ENCODE measurements around the gene ECSIT. TPM values are rescaled to one million over a fixed set of nuclear protein-coding genes. Genes with fewer than 3 reads are reported as not detected.

ECSIT gene
- polyA plus RNA-seq, 1 donor (not counting 4 experiments of a cell fraction or from before 2014, with no cell fraction given): 16.0 TPM

DNA sequence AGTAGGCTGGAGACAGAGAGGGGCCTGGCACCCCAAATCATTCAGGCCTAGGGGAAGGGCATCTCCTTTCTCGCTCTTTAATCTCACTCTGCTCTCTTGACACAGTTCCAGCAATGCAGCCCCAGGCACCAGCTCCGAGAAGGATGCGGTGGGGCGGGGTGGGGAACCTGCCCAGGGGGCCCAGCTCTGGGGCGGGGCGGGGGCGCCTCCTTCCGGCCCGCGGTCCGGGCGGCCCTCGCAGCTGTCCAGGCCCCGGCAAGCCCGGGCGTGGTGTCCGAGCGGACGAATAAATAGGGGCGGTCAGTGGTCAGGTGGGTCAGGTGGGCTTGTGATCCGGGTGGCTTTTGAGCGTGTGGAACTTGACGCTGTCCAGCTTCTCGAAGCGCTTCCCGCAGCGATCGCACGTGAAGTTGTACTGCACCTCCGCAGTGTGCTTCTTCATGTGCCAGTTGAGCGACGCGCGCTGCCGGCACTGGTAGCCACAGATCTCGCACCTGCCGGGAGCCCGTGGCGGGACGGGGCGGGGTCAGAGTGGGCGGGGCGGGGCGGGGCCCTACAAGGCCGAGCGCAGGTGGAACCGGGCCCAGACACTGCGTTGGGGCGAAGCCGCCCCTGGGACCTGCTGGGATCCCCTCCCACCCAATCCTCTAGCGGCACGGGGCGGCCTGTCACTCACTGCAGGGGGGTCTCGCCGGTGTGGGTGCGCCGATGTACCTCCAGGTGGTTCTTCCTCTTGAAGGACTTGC is 45.4 kb downstream of the ECSIT start:
- no peak overlapping the region for H3K4me2 ChIP-seq (ENCODE audit: control insufficient read depth, extremely low read depth, insufficient read depth, low read depth, low read length)
- no peak overlapping the region for H3K4me3 ChIP-seq (ENCODE audit: control insufficient read depth in 2 of 3, extremely low read depth in 1 of 3, insufficient read depth in 2 of 3, low read depth in 1 of 3, low read length in 3 of 3)
- H3K27ac ChIP-seq (ENCODE audit: control insufficient read depth, insufficient read depth, low read length): no peak overlapping the region
- no peak for FAIRE-seq
- dilution Hi-C loops (cut with MboI; ENCODE audit: extremely low pct_ligation_motif_present, low sequenced_read_pairs): no loop called here
- H4K20me1 ChIP-seq (ENCODE audit: control insufficient read depth, extremely low read depth, insufficient read depth, low read length): no peaks in the 10 kb centered on the region
- H3K36me3 ChIP-seq (ENCODE audit: control insufficient read depth in 2 of 2, extremely low read depth in 1 of 2, insufficient read depth in 2 of 2, low read length in 2 of 2): no peaks in the 10 kb centered on the region
- H3K79me2 ChIP-seq (ENCODE audit: control insufficient read depth, insufficient read depth, low read length): no peaks in the 10 kb centered on the region
- peaks cover 33% of the 10 kb centered on the region for H3K27me3 ChIP-seq (ENCODE audit: control insufficient read depth, extremely low read depth, insufficient read depth, low read length)
- no peaks in the 10 kb centered on the region for H3K9me3 ChIP-seq (ENCODE audit: control insufficient read depth, low read depth, low read length)
- H3K9ac ChIP-seq (ENCODE audit: control insufficient read depth, extremely low read depth, insufficient read depth, low read length): no peak overlapping the region
- H3K9me1 ChIP-seq (ENCODE audit: control insufficient read depth, extremely low read depth, insufficient read depth, low read length): no peaks in the 10 kb centered on the region
- H3K4me1 ChIP-seq (ENCODE audit: control insufficient read depth, extremely low read depth, insufficient read depth, low read length): peaks cover 2% of the 10 kb centered on the region
- no peak overlapping the region for H2AFZ ChIP-seq (ENCODE audit: control insufficient read depth, low read length)
- no peak for TF ChIP-seq EZH2 (IDR thresholded peaks at IDR 0.05; ENCODE audit: low read length)
- no peak for TF ChIP-seq CTCF (optimal IDR thresholded peaks at IDR 0.05 in 1 of 3, IDR thresholded peaks at IDR 0.05 in 1 of 3, conservative IDR thresholded peaks at IDR 0.05 in 1 of 3; ENCODE audit: extremely low read depth in 1 of 3, insufficient read depth in 2 of 3, low read length in 3 of 3)
- DNase-seq (ENCODE audit: low read depth, low spot score): no peak

GRCh38 chr19:11482384-11483050 is 46.4 kb downstream of the ECSIT start:
- no peak for DNase-seq (ENCODE audit: low read depth, low spot score)
- H3K4me3 ChIP-seq (ENCODE audit: control insufficient read depth in 2 of 3, extremely low read depth in 1 of 3, insufficient read depth in 2 of 3, low read depth in 1 of 3, low read length in 3 of 3): peak overlapping the region in 2 of 3 experiments; percentile 33 to 40
- peaks cover 41% of the 10 kb centered on the region for H3K27me3 ChIP-seq (ENCODE audit: control insufficient read depth, extremely low read depth, insufficient read depth, low read length)
- H3K9me3 ChIP-seq (ENCODE audit: control insufficient read depth, low read depth, low read length): no peaks in the 10 kb centered on the region
- H3K36me3 ChIP-seq (ENCODE audit: control insufficient read depth in 2 of 2, extremely low read depth in 1 of 2, insufficient read depth in 2 of 2, low read length in 2 of 2): no peaks in the 10 kb centered on the region
- TF ChIP-seq EZH2 (IDR thresholded peaks at IDR 0.05; ENCODE audit: low read length) (no peak), CTCF (optimal IDR thresholded peaks at IDR 0.05 in 1 of 3, IDR thresholded peaks at IDR 0.05 in 1 of 3, conservative IDR thresholded peaks at IDR 0.05 in 1 of 3; ENCODE audit: extremely low read depth in 1 of 3, insufficient read depth in 2 of 3, low read length in 3 of 3) (peak; percentile 49 to 98 (median 89))
- no peak overlapping the region for H2AFZ ChIP-seq (ENCODE audit: control insufficient read depth, low read length)
- H3K9me1 ChIP-seq (ENCODE audit: control insufficient read depth, extremely low read depth, insufficient read depth, low read length): no peaks in the 10 kb centered on the region
- H3K9ac ChIP-seq (ENCODE audit: control insufficient read depth, extremely low read depth, insufficient read depth, low read length): no peak overlapping the region
- peaks cover 2% of the 10 kb centered on the region for H4K20me1 ChIP-seq (ENCODE audit: control insufficient read depth, extremely low read depth, insufficient read depth, low read length)
- H3K79me2 ChIP-seq (ENCODE audit: control insufficient read depth, insufficient read depth, low read length): no peaks in the 10 kb centered on the region
- no peak overlapping the region for H3K27ac ChIP-seq (ENCODE audit: control insufficient read depth, insufficient read depth, low read length)
- peaks cover 2% of the 10 kb centered on the region for H3K4me1 ChIP-seq (ENCODE audit: control insufficient read depth, extremely low read depth, insufficient read depth, low read length)
- dilution Hi-C loops (cut with MboI; ENCODE audit: extremely low pct_ligation_motif_present, low sequenced_read_pairs): no loop called here
- FAIRE-seq: no peak
- peak overlapping the region; percentile 32 for H3K4me2 ChIP-seq (ENCODE audit: control insufficient read depth, extremely low read depth, insufficient read depth, low read depth, low read length)

Data from keratinocyte (primary cell).